Endothelial cell of umbilical vein (primary cell): ENCODE data around the gene TPP2. TPM values are rescaled to one million over a fixed set of nuclear protein-coding genes. Genes with fewer than 3 reads are reported as not detected.

Experiments used
- BruUV-seq: library from RNA; stranded (reverse); fragments of 400-500 nt; replicated peaks from 2 replicates; lab custom pipeline; 2021; lab: Mats Ljungman, UMichigan
- CTCF ChIA-PET: fragments of 300-600, 350-600 bp; sonication (Branson Sonifier 250); formaldehyde crosslinking; loops from one replicate; lab custom pipeline; 2021; ENCODE audit warnings: antibody characterized with exemption, inconsistent platforms; lab: Charles Lee
- POLR2A ChIA-PET: fragments of 300-600, 350-600 bp; sonication (Branson Sonifier 250); formaldehyde crosslinking; loops from one replicate; lab custom pipeline; 2021; ENCODE audit warnings: antibody characterized with exemption, inconsistent platforms; lab: Charles Lee
- DNase-seq: peaks from one replicate; pipeline ENCODE4 v3.0.0-alpha.2; 2011; ENCODE audit warnings: low read depth, low spot score
- FAIRE-seq: peaks from 2 replicates; lab custom pipeline; 2011; peaks lifted over from hg19 to GRCh38; lab: Jason Lieb, UNC
- H2AFZ ChIP-seq: 2 replicates; pipeline ENCODE4 v1.6.0; 2012; ENCODE audit warnings: low read depth, low read length, control low read depth, inconsistent platforms
- H3K27ac ChIP-seq: 2 replicates; pipeline ENCODE4 v1.5.1; 2011; ENCODE audit warnings: low read depth, mild to moderate bottlenecking, control low read depth, low read length, moderate library complexity; ENCODE audit not compliant: insufficient read depth
- H3K27me3 ChIP-seq, 2 experiments: 2 replicates each; pipeline versions ENCODE4 v1.6.0 to v1.6.1; 2011; ENCODE audit warnings: low read length in 2 of 2, mixed read lengths in 1 of 2; ENCODE audit not compliant: control insufficient read depth in 2 of 2, insufficient read depth in 2 of 2
- H3K36me3 ChIP-seq, 2 experiments: 2 replicates in 1 of 2; 3 replicates in 1 of 2; pipeline ENCODE4 v1.5.1; 2011; ENCODE audit warnings: low read length in 2 of 2, mild to moderate bottlenecking in 1 of 2, moderate library complexity in 1 of 2; ENCODE audit not compliant: control insufficient read depth in 2 of 2, insufficient read depth in 2 of 2; ENCODE audit errors: extremely low read depth in 1 of 2
- H3K4me1 ChIP-seq: 3 replicates; pipeline ENCODE4 v1.5.1; 2011; ENCODE audit warnings: mild to moderate bottlenecking, low read length; ENCODE audit not compliant: control insufficient read depth, insufficient read depth; ENCODE audit errors: extremely low read depth
- H3K4me2 ChIP-seq: 2 replicates; pipeline ENCODE4 v1.6.1; 2011; ENCODE audit warnings: low read length, control low read depth, mixed read lengths; ENCODE audit not compliant: insufficient read depth
- H3K4me3 ChIP-seq, 3 experiments: fragments of 200-600 bp in 1 of 3; sonication (generic), shearing (Covaris generic) in 1 of 3; replicated peaks in 1 of 3; 2 replicates each; pipeline ENCODE4 v1.5.1; 2011 to 2016; ENCODE audit warnings: control low read depth in 3 of 3, low read length in 3 of 3, mild to moderate bottlenecking in 2 of 3, inconsistent platforms in 1 of 3, low read depth in 1 of 3, moderate library complexity in 1 of 3; ENCODE audit not compliant: insufficient read depth in 1 of 3
- H3K79me2 ChIP-seq: 2 replicates; pipeline ENCODE4 v1.6.0; 2012; ENCODE audit warnings: low read length, inconsistent platforms; ENCODE audit not compliant: control insufficient read depth, insufficient read depth
- H3K9ac ChIP-seq: replicated peaks from 2 replicates; pipeline ENCODE3; 2011; ENCODE audit warnings: low read length, control low read depth; ENCODE audit not compliant: insufficient read depth; ENCODE audit errors: extremely low read depth
- H3K9me1 ChIP-seq: replicated peaks from 3 replicates; pipeline ENCODE4 v1.6.0; 2011; ENCODE audit warnings: mild to moderate bottlenecking, low read length; ENCODE audit not compliant: control insufficient read depth, insufficient read depth; ENCODE audit errors: extremely low read depth
- H3K9me3 ChIP-seq: replicated peaks from 2 replicates; pipeline ENCODE4 v1.5.1; 2012; ENCODE audit warnings: low read length, inconsistent platforms; ENCODE audit not compliant: control insufficient read depth, insufficient read depth
- H4K20me1 ChIP-seq: replicated peaks from 2 replicates; pipeline ENCODE3; 2011; ENCODE audit warnings: mild to moderate bottlenecking, low read length; ENCODE audit not compliant: control insufficient read depth, insufficient read depth; ENCODE audit errors: extremely low read depth
- CTCF ChIP-seq, 2 donors: IDR thresholded peaks; 1 replicate in 1 of 2; 2 replicates in 1 of 2; pipeline ENCODE4 v1.5.1; 2011; ENCODE audit warnings: low read length in 2 of 2, mild to moderate bottlenecking in 2 of 2, moderate library complexity in 2 of 2, control low read depth in 1 of 2, inconsistent platforms in 1 of 2, low read depth in 1 of 2; ENCODE audit not compliant: insufficient read depth in 1 of 2; ENCODE audit errors: extremely low read depth in 1 of 2
- FOS ChIP-seq: IDR thresholded peaks from 2 replicates; pipeline ENCODE4 v1.6.1; 2011; ENCODE audit warnings: mild to moderate bottlenecking, low read length, moderate library complexity, borderline replicate concordance; ENCODE audit not compliant: insufficient read depth
- GATA2 ChIP-seq: IDR thresholded peaks from 2 replicates; pipeline ENCODE4 v1.7.0; 2011; ENCODE audit warnings: low read depth, mild to moderate bottlenecking, moderate library complexity, mixed read lengths, low read length; ENCODE audit not compliant: insufficient read length, insufficient read depth
- MAX ChIP-seq: IDR thresholded peaks from 2 replicates; pipeline ENCODE4 v1.6.1; 2011; ENCODE audit not compliant: insufficient read depth, insufficient read length
- MYC ChIP-seq: IDR thresholded peaks from one replicate; pipeline ENCODE4 v1.6.1; 2011; ENCODE audit warnings: mild to moderate bottlenecking, low read depth, low read length
- POLR2AphosphoS5 ChIP-seq: IDR thresholded peaks from 2 replicates; pipeline ENCODE4 v1.6.1; 2012; ENCODE audit warnings: low read depth, mild to moderate bottlenecking, control low read depth, low read length, moderate library complexity; ENCODE audit not compliant: insufficient read depth
- dilution Hi-C: fragments of 300-500 bp; cut with MboI; formaldehyde crosslinking; loops from one replicate; pipeline ENCODE4 v1.15.0; 2019; ENCODE audit warnings: low sequenced_read_pairs; ENCODE audit not compliant: extremely low pct_ligation_motif_present
- intact Hi-C: fragments of 100-400 bp; cut with micrococcal nuclease; formaldehyde crosslinking; loops from one replicate; pipeline ENCODE4 v1.10.0; 2022
- polyA plus RNA-seq, 4 experiments: library from polyadenylated mRNA; depleted of rRNA in 3 of 4; stranded (reverse) in 3 of 4; unstranded in 1 of 4; fragments of >200 nt; gene quantifications; 2 replicates each; pipeline versions ENCODE4 v1.2.1 to v1.2.3, GENCODE V29; 2011 to 2012; ENCODE audit warnings: missing spikeins in 1 of 4
- total RNA-seq: library from RNA; stranded (reverse); gene quantifications from 2 replicates; pipeline ENCODE4 v1.2.3, GENCODE V29; 2021

The TPP2 gene
- total and polyA plus RNA-seq, 2 donors (not counting 3 experiments of a cell fraction or from before 2014, with no cell fraction given): 11.5 to 46.7 TPM

- no peak for DNase-seq
- Histone ChIP-seq H3K4me3 (no peak overlapping the region), H3K36me3 (no peaks in the 10 kb centered on the region), H3K79me2 (no peaks in the 10 kb centered on the region), H3K4me2 (peak overlapping the region; percentile 53), H3K27me3 (no peaks in the 10 kb centered on the region), H3K27ac (peak overlapping the region; percentile 58), H3K9ac (peak overlapping the region; percentile 16), H4K20me1 (no peaks in the 10 kb centered on the region), H3K9me1 (no peaks in the 10 kb centered on the region), H3K9me3 (no peaks in the 10 kb centered on the region), H3K4me1 (peaks cover 45% of the 10 kb centered on the region), H2AFZ (peak overlapping the region; percentile 45)
- dilution Hi-C loops: no loop called here
- TF ChIP-seq GATA2: no peak
- TF ChIP-seq POLR2AphosphoS5: no peak
- no peak for TF ChIP-seq MYC
- TF ChIP-seq FOS: no peak
- intact Hi-C loops: loop anchor here (1.0 to 2.0 kb wide), 2 partner anchors 22 to 70 kb away; partner anchors contain the start of gene TEX30
- CTCF ChIA-PET: interaction anchor here (0.9 to 2.1 kb wide), 3 partner anchors 9 to 111 kb away, joined by 4 to 13 read pairs (median 7); no protein-coding TSS in a partner anchor
- POLR2A ChIA-PET: interaction anchor here (1.0 to 1.2 kb wide), 2 partner anchors 22 to 70 kb away, joined by 3 read pairs; partner anchors contain the start of gene TEX30
- peak; percentile 59 for FAIRE-seq
- no TSS peak for BruUV-seq
Measured at GRCh38 chr13:102702965-102703725, 106.4 kb downstream of the TPP2 start.

GRCh38 chr13:102703726-102704035 is 106.9 kb downstream of the TPP2 start:
- Histone ChIP-seq H2AFZ (peak overlapping the region; percentile 45), H3K4me2 (peak overlapping the region; percentile 53), H4K20me1 (no peaks in the 10 kb centered on the region), H3K4me3 (no peak overlapping the region), H3K4me1 (peaks cover 48% of the 10 kb centered on the region), H3K27ac (peak overlapping the region; percentile 58), H3K9me3 (no peaks in the 10 kb centered on the region), H3K79me2 (no peaks in the 10 kb centered on the region), H3K9me1 (no peaks in the 10 kb centered on the region), H3K9ac (peak overlapping the region; percentile 16), H3K36me3 (no peaks in the 10 kb centered on the region), H3K27me3 (no peaks in the 10 kb centered on the region)
- TF ChIP-seq GATA2: peak; percentile 76
- TF ChIP-seq MAX: no peak
- no peak for TF ChIP-seq CTCF (IDR thresholded peaks at IDR 0.05; ENCODE audit: extremely low read depth in 1 of 2, insufficient read depth in 1 of 2, low read depth in 1 of 2, low read length in 2 of 2)
- TF ChIP-seq FOS: peak; percentile 14
- peak; percentile 75 for DNase-seq
- dilution Hi-C loops: no loop called here
- intact Hi-C loops: loop anchor here (1.0 to 2.0 kb wide), 3 partner anchors 23 to 70 kb away; partner anchors contain the start of gene TEX30
- ChIA-PET CTCF (interaction anchor here (0.9 to 2.1 kb wide), 3 partner anchors 10 to 111 kb away, joined by 4 to 13 read pairs (median 7); no protein-coding TSS in a partner anchor), POLR2A (interaction anchor here (0.5 to 1.2 kb wide), 3 partner anchors 21 to 100 kb away, joined by 3 read pairs; partner anchors contain the start of gene TEX30)
- peak; percentile 55 for FAIRE-seq
- no TSS peak for BruUV-seq
